GM18867 (cell line): Measurements from ENCODE around the gene PRH2.

ENCODE experiments used
- ATAC-seq: cut with Tn5 transposase; IDR thresholded peaks from one replicate; pipeline ENCODE4 v1.9.1; 2021; ENCODE audit warnings: mild to moderate bottlenecking, moderate library complexity; ENCODE audit not compliant: unreplicated experiment

Gene PRH2

DNA sequence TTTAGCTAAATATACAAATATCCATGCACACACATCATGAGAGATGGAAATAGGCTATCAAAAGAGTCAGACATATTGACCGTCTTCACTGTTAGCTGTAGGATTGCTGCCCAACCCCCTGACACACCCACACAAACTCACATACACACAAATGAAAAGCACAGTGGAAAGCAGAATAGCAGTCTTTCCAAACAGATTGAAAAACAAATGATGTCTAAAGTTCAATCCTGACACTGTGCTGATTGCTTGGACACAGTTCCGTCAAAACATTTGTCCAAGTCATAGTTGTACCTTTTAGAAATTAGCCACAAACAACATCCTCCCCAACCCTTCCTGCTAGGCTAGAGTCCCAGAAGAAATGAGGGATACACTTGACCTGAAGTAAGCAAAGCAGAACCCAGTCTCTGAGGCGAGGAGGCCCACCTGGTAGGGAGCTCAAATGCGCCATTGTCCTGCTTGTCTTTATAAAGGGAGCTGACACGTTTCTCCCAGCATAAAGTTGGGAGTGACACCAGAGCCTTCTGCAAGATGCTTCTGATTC, at the start of gene PRH2:
Gene PRH2 (plus strand): TSS at position 491 of the 541 bp plus-strand sequence. CDS start 38 bp downstream, at position 529.
- ATAC-seq = no peak

DNA sequence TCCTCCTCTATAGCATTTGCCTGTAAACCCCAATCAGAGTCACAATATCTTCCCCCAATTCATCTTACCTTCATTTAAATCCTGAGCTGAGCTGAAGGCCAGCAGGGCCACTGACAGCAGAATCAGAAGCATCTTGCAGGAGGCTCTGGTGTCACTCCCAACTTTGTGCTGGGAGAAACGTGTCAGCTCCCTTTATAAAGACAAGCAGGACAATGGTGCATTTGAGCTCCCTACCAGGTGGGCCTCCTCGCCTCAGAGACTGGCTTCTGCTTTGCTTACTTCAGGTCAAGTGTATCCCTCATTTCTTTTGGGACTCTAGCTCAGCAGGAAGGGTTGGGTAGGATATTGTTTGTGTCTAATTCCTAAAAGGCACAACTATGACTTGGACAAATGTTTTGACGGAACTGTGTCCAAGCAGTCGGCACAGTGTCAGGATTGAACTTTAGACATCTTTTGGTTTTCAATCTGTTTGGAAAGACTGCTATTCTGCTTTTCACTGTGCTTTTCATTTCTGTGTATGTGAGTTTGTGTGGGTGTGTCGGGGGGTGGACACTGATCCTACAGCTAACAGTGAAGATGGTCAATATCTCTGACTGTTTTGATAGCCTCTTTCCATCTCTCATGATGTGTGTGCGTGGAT, 44.8 kb upstream of the PRH2 start, which contains the start of gene PRH1:
Gene PRH1 (minus strand): TSS at position 170 of the 640 bp plus-strand sequence. CDS start 38 bp downstream, at position 132.
- ATAC-seq = no peak

DNA sequence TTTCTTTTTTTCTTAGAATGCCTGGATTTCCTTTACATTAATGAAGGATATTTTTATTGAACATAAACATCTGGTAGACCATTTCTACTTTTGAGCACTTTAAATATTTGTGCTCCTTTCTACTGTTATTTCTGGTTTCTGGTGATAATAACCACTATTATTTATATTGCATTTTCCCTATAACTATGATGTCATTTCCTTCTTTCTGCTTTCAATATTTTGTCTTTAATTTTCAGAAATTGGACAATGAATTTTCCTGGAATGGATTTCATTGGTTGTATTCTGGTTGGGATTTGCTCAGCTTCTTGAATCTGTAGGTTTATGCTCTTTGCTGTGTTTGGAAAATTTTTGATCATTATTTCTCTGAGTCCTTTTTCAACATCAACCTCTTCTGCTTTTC, 39.8 kb upstream of the PRH2 start:
- ATAC-seq = no peak

DNA sequence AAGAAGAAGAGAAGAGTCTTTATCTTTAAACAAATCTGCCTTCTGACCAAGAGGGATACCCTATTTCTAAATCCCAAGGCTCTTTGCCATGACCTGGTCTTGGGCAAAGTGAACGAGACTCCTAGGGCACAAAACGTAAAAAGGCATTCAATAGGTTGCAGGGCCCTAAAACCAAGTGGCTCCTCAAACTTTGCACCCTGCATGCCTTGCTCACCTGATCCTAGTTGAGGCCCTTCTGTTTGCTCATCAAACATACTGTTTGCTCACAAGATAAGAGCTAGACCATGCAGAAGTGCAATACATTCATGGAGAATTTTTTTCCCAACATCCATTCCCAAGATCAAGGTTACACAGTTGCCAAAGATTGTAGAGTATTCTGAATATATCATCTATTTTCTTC, 37.1 kb upstream of the PRH2 start:
- no peak for ATAC-seq

DNA sequence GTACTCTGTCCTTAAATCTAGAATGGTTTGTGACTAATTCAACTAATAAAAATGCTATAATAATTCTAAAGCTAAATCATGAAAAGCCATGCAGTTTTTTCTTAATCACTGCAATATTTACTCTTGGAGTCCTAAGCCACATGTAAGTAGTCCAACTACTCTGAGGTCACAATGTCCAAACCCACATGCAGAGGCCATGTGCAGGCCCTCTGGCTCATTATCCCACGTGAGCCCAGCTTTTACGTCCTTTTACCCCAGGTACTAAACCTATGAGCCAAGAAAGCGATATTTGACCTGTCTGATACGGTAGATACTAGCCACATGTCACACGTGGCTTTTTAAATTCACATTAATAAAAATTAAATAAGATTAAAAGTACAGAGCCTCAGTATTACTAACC, 32.2 kb upstream of the PRH2 start:
- ATAC-seq = no peak

DNA sequence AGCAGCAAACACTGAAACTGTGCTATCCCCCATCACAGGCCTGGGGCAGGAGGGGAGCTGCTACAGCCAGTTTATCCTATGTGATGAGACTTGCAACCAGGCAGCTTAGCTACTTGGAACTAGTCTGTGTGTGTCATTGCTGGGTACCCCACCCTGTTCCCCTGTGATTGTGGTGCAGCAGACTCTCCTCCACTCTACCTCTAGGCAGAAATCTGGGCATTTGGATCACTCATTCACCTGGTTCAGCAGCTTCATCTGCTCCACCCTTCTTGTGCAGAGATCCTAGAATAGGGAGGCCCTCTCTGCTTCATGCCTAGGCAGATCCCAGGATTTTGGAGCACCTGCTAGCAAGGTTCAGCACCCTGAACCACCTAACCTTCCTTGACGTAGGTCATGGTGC, 28.5 kb upstream of the PRH2 start:
- no peak for ATAC-seq

DNA sequence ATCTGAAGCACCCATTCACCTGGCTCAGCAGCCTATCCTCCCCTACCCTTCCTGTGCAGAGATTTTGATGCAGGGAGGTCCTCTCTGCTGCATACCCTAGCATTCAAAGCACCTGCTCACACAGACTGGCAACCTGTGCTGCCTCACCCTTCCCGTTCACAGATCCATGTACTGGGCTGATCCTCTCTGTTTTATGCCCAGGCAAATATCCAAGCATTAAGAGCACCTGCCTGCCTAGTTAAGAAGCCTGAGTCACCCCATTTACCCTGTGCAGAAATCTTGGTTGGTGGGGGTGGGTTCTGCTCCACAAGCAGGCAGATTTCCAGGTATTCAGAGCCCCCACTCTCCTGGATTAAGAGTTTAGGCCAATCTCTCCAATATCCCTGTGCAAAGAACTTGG, 28.1 kb upstream of the PRH2 start:
- no peak for ATAC-seq

DNA sequence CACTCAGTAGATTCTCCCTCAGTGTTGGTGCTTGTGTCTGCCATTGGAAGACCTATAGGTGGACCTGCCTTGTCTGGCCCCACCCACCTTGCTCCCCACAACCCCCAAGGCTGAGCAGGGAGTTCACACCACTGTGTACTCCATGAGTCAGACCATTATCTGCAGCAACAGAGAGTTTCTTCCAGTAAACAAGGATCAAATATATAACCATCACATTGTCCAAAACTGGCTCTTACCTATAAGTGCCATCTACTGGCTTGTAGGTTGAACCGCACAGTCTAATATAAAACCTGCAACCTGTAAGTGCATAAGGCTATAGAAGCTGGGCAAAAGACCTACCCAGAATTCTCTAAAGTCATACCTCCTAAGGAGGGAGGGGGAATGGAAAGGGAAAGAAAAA, 27.6 kb upstream of the PRH2 start:
- ATAC-seq = no peak

DNA sequence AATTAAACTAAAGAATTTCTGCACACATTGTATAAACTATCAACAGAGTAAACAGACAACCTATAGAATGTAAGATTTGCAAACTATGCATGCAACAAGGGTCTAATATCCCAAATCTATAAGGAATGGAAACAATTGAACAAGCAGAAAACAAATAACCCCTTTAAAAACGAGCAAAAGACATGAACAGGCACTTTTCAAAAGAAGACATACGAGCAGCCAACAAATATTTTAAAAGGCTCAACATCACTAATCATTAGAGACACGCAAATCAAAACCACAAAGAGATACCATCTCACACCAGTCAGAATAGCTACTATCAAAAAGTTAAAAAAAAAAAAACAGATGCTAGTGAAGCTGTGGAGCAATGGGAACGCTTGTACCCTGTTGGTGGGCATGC, 24.4 kb upstream of the PRH2 start:
- no peak for ATAC-seq

DNA sequence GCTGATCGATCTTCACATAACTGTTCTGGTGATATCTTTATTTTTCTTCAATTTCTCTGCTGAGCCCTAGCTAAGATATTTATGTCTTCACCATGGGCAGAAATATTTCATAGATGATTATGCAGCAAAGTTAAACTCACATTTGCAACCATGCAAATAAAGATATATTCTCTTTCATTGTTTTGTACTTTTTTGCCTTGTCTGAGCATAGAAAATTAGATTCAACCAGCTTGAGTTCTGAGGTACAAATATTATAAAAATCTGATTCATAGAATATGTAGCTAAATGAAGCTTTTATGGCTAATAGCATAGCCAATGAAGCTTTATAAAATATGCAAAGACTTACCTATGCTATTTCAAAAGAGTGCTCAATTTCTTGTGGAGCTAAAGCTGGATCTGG, 19.6 kb upstream of the PRH2 start, which contains the start of gene TAS2R13:
Gene TAS2R13 (minus strand): TSS at position 101 of the 400 bp plus-strand sequence. CDS start 264 bp downstream, outside the sequence.
- no peak for ATAC-seq

DNA sequence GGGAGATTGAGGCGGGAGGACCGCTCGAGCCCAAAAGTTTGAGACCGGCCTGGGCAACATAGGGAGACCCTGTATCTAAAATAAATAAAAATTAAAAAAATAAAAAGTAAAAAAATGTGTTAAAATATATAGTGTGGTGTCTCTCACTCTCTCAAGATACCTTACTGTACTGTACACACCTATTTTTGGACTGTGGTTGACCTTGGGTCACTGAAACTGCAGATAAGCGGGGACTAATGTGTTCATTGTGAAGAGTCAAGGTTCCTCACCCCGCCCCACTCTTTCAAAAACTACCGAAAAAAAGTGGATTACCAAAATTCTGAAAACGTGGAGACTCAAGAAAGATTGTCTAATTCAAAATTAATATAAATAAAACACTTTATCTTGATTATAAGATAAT, 18.7 kb upstream of the PRH2 start:
- no peak for ATAC-seq

DNA sequence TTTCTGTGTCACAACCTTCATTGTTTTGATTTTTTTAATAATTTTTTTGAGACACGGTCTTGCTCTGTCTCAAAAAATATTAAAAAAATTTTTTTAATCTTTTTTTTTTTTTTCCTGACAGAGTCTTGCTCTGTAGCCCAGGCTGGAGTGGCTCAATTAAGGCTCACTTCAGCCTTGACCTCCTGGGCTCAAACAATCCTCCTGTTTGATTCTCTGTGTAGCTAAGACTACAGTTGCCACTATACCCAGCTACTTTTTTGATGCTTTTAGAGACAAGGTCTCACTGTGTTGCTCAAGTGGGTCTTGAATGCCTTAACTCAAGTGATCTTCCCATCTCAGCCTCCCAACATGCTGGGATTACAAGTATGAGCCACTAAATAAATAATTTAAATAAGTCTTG, 9.2 kb upstream of the PRH2 start:
- no peak for ATAC-seq

DNA sequence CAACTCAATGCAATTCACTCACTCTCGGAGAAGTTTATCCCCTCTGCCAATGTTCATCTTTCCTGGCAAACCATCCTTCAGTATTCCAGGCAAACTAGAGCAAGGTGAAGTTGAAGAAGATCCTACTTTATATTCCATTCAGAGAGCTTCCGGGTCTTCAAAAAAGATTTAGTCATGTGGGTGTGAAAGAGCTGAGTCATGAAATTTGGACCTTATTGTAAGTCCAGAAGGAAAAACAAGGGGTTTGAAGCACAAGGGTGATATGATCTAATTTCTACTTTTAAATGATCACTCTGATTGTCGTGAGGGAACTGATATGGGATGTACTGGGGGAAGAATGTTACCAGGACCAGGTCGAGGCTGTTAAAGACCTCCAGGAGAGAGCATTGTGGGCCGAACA, 2.8 kb upstream of the PRH2 start:
- no peak for ATAC-seq

DNA sequence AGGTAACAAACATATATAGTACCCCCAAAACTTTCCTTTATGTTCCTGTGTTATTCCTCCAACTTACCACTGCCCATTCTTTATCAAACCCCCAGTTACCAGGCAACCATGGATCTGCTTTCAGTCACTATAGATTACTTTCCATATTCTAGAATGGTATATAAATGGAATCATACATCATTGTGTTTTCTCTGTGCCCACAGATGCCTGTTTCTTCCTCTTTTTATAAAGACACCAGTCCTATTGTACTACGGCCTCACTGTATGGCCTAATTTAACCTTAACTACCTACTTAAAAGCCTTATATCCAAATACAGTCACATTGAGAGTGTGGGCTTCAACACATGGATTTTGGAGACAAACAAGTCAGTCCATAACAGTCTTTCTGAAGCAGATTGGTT, 7.5 kb downstream of the PRH2 start:
- no peak for ATAC-seq

DNA sequence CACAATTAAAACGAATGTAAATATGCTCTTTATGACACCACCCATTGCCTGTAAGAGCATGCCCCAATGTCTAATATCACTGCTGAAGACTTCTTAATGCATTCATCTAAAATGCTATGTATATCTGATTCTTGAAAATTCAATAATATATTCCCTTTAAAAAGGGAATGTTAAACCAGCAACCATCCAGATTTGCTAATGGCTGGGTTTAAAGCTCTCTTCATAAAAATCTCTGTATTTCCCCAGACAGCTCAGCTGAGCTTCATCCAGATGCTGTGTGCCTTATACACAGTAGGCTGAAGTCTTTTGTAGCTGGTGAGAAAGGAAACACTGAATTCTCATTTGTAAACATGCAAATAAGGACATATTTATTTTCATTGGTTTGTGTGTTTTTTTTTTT, 10.1 kb downstream of the PRH2 start, which contains the start of gene TAS2R14:
Gene TAS2R14 (minus strand): TSS at position 101 of the 400 bp plus-strand sequence. CDS start 56 bp downstream, at position 45.
- ATAC-seq = no peak

DNA sequence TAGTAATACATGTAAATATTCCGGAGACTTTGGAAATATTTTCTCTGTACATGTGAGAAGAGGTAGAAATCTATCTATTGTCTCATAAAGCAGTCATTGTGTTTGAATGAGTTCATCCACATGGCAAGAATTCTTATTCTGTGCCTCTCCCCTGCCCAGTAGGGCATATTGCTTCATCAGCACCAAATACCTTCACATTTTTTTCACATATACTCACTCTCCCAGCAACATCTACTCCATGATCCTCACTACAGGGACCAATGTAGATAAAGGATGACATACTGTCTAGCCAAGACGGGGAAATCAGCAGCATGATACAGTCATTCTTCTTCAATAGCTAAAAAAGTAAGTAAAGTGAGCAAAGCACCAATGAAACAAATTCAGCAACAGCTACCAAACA, 11.4 kb downstream of the PRH2 start:
- ATAC-seq = no peak

DNA sequence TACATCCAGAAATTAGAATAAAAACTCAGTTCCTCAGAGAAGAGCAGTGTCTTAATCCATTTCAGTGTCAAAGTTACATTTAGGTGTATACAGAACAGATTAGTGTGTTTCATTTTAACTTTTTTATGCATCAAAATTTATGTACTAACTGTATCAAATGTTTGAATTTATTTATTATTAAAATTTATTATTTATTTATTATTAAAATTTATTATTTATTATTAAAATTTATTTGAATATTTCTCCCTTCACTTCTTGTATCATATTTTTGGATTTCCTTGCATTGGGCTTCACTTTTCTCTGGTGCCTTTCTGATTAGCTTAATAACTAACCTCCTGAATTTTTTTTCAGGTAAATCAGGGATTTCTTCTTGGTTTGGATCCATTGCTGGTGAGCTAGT, 12.3 kb downstream of the PRH2 start:
- no peak for ATAC-seq

DNA sequence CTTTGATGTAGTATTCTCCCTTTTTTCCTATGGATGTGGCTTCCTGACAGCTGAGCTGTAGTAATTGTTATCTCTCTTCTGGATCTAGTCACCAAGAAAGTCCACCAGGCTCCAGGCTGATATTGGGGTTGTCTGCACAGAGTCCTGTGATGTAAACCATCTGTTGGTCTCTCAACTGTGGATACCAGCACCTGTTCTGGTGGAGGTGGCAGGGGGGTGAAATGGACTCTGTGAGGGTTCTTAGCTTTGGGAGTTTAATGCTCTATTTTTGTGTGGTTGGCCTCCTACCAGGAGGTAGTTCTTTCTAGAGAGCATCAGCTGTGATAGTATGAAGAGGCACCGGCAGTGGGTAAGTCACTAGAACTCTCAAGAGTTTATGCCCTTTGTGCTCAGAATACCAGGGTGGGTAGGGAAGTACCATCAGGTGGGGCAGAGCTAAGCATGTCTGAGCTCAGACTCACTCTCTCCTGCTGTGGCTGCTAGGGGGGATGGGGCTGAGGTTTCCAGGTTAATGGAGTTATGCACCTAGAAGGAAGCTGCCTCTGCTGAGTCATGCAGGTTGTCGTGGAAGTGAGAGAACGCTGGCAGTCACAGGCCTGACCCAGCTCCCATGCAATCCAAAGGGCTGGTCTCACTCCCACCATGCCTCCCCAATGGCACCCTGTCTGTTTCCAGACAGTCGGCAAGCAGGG, 13.0 kb downstream of the PRH2 start:
- no peak for ATAC-seq

DNA sequence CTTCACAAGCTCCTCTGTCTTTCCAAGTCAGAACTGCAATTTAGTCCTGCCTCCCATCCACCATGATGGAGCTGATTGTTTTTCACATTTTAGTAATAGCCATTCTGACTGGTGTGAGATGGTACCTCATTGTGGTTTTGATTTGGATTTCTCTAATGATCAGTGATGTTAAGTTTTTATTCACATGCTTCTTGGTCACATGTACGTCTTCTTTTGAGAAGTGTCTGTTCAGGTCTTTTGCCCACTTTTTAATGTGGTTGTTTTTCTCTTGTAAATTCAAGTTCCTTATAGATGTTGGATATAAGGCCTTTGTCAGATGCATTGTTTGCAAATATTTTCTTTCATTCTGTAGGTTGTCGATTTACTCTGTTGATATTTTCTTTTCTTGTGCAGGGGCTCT, 14.1 kb downstream of the PRH2 start:
- ATAC-seq = no peak

DNA sequence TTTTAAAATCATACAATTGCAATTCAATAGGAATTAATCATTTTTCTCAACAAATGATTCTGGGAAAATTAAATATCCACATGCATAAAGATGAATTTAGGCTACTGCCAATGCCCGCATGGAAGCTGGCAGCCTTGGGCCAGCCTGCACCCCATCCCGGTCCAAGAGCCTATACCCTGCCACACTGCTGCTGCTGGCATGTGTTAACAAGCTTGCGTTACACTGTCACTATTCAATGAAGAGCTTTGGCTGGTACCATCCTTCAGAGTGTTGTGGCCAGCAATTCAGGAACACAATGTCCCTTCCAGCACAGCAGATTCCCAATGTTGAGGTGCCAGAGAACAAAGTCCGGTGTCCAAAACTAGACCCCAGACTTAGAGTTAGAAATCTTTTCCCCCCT, 23.6 kb downstream of the PRH2 start:
- no peak for ATAC-seq

DNA sequence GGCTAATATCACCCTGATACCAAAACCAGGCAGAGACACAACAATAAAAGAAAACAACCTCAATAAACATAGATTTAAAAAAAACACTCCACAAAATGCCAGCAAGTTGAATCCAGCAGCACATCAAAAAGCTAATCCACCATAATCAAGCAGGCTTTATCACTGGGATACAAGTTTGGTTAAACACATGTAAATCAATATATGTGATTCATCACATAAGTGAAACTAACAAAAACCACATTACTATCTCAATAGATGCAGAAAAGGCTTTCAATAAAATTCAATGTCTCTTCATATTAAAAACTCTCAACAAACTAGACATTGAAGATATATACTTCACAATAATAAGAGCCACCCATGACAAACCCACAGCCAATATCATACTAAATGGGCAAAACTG, 27.0 kb downstream of the PRH2 start:
- no peak for ATAC-seq

DNA sequence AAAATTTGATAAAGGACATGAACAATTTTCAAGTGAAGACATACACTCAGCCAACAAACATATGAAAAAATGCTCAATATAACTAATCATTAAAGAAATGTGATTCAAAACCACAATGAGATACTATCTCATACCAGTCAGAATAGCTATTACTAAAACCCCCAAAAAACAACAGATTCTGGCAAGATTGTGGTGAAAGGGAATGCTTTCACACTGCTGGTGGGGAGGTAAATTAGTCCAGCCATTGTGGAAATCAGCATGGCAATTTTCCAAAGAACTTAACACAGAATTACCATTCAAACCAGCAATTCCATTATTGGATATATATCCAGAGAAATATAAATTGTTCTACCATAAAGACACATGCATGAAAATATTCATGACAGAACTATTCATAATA, 28.7 kb downstream of the PRH2 start:
- ATAC-seq = no peak
